ENCODE measurements around the gene ASMT. TPM values are rescaled to one million over a fixed set of nuclear protein-coding genes. Genes with fewer than 3 reads are reported as not detected.
A peak's percentile ranks its signal among the peaks of the same experiment; 100 is the strongest.

ASMT gene
- total and polyA plus RNA-seq, 3 donors from 2014 or later: 0.37 to 0.55 TPM; not detected in 1

DNA sequence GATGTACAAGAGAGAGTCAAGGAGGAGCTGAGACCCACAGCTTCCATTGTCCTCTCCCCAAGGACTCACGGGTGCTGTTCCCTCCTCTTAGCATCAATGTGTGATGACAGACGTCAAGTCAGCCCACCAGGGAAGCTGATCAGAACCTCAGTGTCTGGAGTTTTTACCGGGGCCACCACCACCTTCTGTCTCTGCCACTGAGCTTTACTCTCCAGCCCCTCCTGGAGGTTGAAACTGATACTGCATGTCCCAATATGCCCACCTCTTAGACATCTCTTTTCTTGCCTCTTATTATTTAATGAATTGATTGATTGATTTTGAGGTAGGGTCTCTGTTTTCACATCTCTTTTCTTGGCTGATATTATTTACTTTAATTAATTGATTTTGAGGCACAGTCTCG lies 33.7 kb upstream of the ASMT start:
- 27 to 31% methylated on average over 4 of the region's 4 CpGs for WGBS, 2 donors
- no peak for TF ChIP-seq POLR2A (IDR thresholded peaks at IDR 0.05)
- TF ChIP-seq CTCF (IDR thresholded peaks at IDR 0.05): peak; percentile 51 to 85 (median 77)
- no peaks in the 10 kb centered on the region for H3K4me1 ChIP-seq
- H3K9me3 ChIP-seq: no peaks in the 10 kb centered on the region
- H3K27me3 ChIP-seq: no peaks in the 10 kb centered on the region
- intact Hi-C loops (cut with DNase I; ENCODE audit: low total_unique reads): no loop called here
- H3K36me3 ChIP-seq (ENCODE audit: low read depth, missing control alignments): no peaks in the 10 kb centered on the region
- H3K27ac ChIP-seq: no peak overlapping the region
- DNase-seq: peak; percentile 83
- no peak overlapping the region for H3K4me3 ChIP-seq

- H3K36me3 ChIP-seq (ENCODE audit: low read depth, missing control alignments): no peaks in the 10 kb centered on the region
- no peak for DNase-seq
- no peak overlapping the region for H3K4me3 ChIP-seq
- 35 to 45% methylated on average over 26 to 27 of the region's 27 CpGs for WGBS, 2 donors
- no peaks in the 10 kb centered on the region for H3K27me3 ChIP-seq
- no peak for TF ChIP-seq POLR2A (IDR thresholded peaks at IDR 0.05)
- no peak for TF ChIP-seq CTCF (IDR thresholded peaks at IDR 0.05)
- intact Hi-C loops (cut with DNase I; ENCODE audit: low total_unique reads): no loop called here
- H3K4me1 ChIP-seq: no peaks in the 10 kb centered on the region
- no peaks in the 10 kb centered on the region for H3K9me3 ChIP-seq
- no peak overlapping the region for H3K27ac ChIP-seq
Measured at GRCh38 chrX:1582686-1583437, 32.0 kb upstream of the ASMT start.

DNA sequence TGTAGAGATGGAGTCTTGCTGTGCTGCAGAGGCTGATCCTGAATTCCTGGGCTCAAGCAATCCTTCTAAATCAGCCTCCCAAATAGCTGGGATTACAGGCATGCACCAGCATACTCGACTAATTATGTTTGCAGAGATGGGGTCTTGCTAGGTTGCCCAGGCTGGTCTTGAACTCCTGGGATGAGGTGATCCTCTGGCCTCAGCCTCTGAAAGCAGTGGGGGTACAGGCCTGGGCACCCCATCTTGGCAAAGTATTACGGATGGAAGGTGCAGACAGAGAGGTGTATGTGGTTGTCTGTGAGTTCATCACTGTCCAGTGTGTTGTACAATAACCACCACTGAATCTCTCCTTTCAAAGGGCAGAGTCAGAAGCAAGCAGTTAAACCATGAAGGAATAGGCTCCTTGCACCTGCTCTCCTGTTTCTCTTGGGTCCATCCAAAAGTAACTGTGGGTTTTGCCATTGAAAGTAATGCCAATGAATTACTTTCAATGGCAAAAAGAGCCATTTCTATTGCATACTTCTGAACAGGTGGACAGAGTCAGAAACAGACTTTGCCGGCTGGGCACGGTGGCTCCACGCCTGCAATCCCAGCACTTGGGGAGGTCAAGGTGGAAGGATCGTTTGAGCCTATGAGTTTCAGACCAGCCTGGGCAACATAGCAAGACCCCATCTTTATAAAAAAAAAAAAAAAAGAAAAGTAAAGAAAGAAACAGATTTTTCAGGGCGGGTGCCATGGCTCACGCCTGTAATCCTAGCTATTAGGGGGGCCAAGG lies 30.4 kb upstream of the ASMT start:
- H3K36me3 ChIP-seq (ENCODE audit: low read depth, missing control alignments): no peaks in the 10 kb centered on the region
- TF ChIP-seq CTCF (IDR thresholded peaks at IDR 0.05) (no peak), POLR2A (IDR thresholded peaks at IDR 0.05) (no peak)
- no peak overlapping the region for H3K4me3 ChIP-seq
- H3K27me3 ChIP-seq: no peaks in the 10 kb centered on the region
- H3K9me3 ChIP-seq: no peaks in the 10 kb centered on the region
- DNase-seq: no peak
- 90 to 91% methylated on average over 8 of the region's 8 CpGs for WGBS, 2 donors
- no peaks in the 10 kb centered on the region for H3K4me1 ChIP-seq
- no peak overlapping the region for H3K27ac ChIP-seq
- intact Hi-C loops (cut with DNase I; ENCODE audit: low total_unique reads): no loop called here

DNA sequence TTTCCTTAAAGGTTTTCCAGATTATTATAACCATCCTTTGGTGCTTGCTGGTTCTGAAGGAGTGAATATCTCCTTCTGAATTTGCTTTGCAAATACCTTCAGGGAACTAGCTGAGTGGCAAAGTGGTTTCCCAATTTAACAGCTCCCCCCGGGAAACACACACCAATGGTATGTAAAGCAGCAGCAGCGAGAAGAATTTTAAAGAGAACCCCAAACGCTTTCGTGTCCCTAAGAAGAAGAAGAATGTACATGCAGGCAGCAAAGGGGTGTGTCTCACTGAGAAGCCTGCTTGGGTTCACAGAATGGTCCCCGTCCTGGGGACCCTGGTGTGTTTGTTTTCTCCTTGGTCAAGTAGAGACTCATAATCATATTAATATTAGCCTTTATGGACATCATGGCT lies 27.7 kb upstream of the ASMT start:
- no peak for TF ChIP-seq CTCF (IDR thresholded peaks at IDR 0.05)
- H3K4me1 ChIP-seq: no peaks in the 10 kb centered on the region
- H3K36me3 ChIP-seq (ENCODE audit: low read depth, missing control alignments): no peaks in the 10 kb centered on the region
- no peak for DNase-seq
- H3K27ac ChIP-seq: no peak overlapping the region
- no peak overlapping the region for H3K4me3 ChIP-seq
- H3K27me3 ChIP-seq: no peaks in the 10 kb centered on the region
- WGBS, 2 donors: 24 to 37% methylated on average over 5 of the region's 5 CpGs
- intact Hi-C loops (cut with DNase I; ENCODE audit: low total_unique reads): no loop called here
- no peaks in the 10 kb centered on the region for H3K9me3 ChIP-seq

Data from testis (tissue), 3 donors.